ENCODE measurements around the gene ZNF639.

Gene ZNF639

GRCh38 chr3:179373938-179374337 is 51.1 kb downstream of the ZNF639 start:
- Histone ChIP-seq H3K4me1 (ENCODE audit: control insufficient read depth, insufficient read depth, low read length) (no peaks in the 10 kb centered on the region), H3K36me3 (ENCODE audit: control insufficient read depth, insufficient read depth, low read length) (peaks cover 4% of the 10 kb centered on the region), H3K9ac (ENCODE audit: low read length) (no peak overlapping the region), H3K27me3 (ENCODE audit: control insufficient read depth, insufficient read depth, low read length) (no peaks in the 10 kb centered on the region), H3K27ac (ENCODE audit: low read depth, low read length) (no peak overlapping the region), H3K4me3 (ENCODE audit: low read length) (no peak overlapping the region)

GRCh38 chr3:179375091-179375999 is 52.5 kb downstream of the ZNF639 start:
- H3K4me1 ChIP-seq (ENCODE audit: control insufficient read depth, insufficient read depth, low read length): no peaks in the 10 kb centered on the region
- H3K27ac ChIP-seq (ENCODE audit: low read depth, low read length): no peak overlapping the region
- H3K27me3 ChIP-seq (ENCODE audit: control insufficient read depth, insufficient read depth, low read length): no peaks in the 10 kb centered on the region
- H3K36me3 ChIP-seq (ENCODE audit: control insufficient read depth, insufficient read depth, low read length): peaks cover 9% of the 10 kb centered on the region
- H3K4me3 ChIP-seq (ENCODE audit: low read length): no peak overlapping the region
- H3K9ac ChIP-seq (ENCODE audit: low read length): no peak overlapping the region

- peaks cover 7% of the 10 kb centered on the region for H3K36me3 ChIP-seq (ENCODE audit: control insufficient read depth, insufficient read depth, low read length)
Observed at GRCh38 chr3:179376474-179376873, 53.6 kb downstream of the ZNF639 start.

More at GRCh38 chr3:179376474-179376873, 53.6 kb downstream of the ZNF639 start:
- no peak overlapping the region for H3K9ac ChIP-seq (ENCODE audit: low read length)
- no peak overlapping the region for H3K27ac ChIP-seq (ENCODE audit: low read depth, low read length)
- H3K27me3 ChIP-seq (ENCODE audit: control insufficient read depth, insufficient read depth, low read length): no peaks in the 10 kb centered on the region
- no peak overlapping the region for H3K4me3 ChIP-seq (ENCODE audit: low read length)
- H3K4me1 ChIP-seq (ENCODE audit: control insufficient read depth, insufficient read depth, low read length): no peaks in the 10 kb centered on the region
